NCI-H82 treated with DMSO at 0.1 percent for 48 hours (cell line): ENCODE results near the gene LUM.

ENCODE experiments used
- DNase-seq: peaks from one replicate; lab custom pipeline; 2025; ENCODE audit not compliant: unreplicated experiment; lab: John Stamatoyannopoulos, UW

LUM gene

DNA sequence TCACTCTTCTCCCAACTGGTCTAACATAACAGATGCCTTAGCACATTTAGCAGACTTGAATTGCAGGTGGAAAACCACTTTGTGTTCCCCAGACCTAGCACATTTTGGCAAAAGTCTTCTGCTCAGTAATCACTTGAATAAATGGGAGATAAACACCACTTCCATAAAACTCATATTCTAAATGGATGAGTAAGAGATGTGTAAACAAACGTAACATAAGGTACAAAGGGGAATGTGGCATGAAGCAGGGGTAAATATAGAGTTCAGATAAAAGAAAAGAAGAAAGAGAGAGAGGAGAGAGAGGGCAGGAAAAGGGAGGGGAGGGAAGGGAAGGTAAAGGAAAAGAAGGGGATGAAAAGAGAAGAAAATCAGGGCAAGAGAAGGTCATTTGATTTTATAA lies 36.4 kb downstream of the LUM start:
- no peak for DNase-seq

GRCh38 chr12:91074154-91074709 lies 37.1 kb downstream of the LUM start:
- no peak for DNase-seq

DNA sequence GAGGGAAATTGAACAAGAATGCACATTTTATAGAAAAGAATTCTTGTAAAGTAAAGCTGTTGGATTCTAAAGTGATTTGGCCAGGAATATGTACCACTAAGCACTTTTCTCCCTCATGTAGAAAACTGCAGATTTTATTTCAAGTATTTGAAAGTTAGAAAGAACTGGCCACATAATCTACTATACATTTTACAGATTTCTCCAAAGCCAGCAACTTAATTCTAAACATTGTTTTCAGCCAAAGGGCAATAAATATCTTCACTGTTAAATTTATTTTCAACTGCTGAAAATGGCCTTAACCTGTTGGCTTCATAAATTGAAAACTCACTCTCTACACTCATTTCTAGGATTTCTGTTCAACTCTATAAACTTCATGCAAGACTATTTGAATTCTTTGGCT lies 37.9 kb downstream of the LUM start:
- no peak for DNase-seq

- no peak for DNase-seq
Observed at GRCh38 chr12:91072931-91073330, 38.4 kb downstream of the LUM start.

- no peak for DNase-seq
Observed at GRCh38 chr12:91070936-91071335, 40.4 kb downstream of the LUM start.

- no peak for DNase-seq
Observed at GRCh38 chr12:91065396-91065795, 45.9 kb downstream of the LUM start.

DNA sequence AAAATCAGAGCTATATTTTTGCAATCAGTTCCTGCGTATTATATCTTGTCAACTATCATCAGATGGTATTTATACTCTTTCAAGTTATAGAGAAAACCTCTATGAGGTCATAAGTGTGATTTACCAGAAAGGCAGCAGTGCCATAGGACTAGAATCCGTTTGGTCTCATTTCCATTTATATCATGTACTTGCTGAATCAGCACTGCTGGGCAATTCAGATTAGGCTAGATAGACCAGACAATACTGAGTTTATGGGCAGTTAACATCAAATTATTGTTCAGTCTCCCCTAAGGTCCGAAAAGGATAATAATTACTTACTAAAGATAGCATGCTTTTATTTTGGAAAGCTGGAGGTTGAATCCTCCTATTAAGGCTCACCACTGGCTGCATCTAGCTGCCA lies 46.7 kb downstream of the LUM start:
- DNase-seq, result no peak

DNA sequence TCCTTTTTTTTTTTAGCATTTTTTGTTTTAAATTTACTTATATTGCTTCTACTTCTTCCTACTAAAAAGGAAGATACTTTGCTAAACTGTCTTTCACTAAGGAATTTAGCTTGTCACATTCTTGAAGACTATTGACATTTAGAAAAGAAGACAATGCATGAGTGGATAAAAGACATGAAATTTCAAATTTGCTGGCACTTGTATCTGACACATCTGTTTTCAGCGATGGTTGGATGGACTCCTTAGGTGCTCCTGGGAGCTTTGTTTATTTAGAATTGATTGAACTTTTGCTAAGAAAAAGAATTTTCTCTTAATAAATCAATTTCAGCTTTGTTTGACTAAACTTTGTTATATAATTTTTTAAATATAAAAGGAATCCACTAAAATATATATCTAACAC lies 50.2 kb downstream of the LUM start:
- DNase-seq, result no peak

GRCh38 chr12:91059211-91059610 lies 52.1 kb downstream of the LUM start:
- no peak for DNase-seq

DNA sequence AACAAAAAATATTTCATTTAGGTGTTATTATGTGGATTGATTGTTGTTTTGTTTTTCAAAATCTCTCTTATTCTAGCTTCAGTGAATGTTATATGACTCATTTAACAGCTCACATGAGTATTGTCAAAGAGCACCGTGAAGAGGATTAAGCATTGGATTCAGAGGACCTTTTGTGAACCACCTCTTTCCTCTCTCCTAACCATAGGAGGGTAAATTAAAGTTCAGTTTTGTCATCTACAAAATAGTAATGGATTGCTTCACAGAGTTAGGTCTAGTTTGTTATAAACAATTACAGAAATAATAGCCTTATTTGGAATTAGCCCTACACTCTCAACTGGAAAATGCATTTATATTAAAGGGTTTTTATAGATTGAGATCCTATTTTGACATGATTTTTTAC lies 52.5 kb downstream of the LUM start:
- DNase-seq, result no peak

- DNase-seq, result no peak
Observed at GRCh38 chr12:91057368-91058165, 53.7 kb downstream of the LUM start, which contains the start of gene KERA. KERA (minus strand) TSS chr12:91058024; CDS start chr12:91056281, 1,743 bp downstream.

DNA sequence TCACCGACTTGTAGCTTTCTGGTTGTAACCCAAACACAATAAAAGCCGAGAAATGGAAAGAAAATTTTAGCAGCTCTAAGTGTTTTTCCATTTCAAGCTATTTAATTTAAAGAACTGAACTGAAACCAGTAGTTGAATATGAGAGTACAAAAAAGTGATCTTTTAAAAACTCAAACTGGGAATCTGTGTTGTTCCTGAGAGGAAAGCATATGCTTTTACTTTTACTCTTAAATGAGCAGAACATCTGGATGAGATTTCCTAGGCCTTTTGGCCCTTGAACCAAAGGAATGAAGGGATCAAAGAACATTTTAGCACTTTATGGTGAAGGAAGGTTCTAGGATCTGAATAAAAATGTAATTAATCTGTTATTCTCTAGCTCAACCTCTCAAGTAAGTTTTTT lies 54.8 kb downstream of the LUM start:
- no peak for DNase-seq

- no peak for DNase-seq
Observed at GRCh38 chr12:91055976-91056375, 55.3 kb downstream of the LUM start.

DNA sequence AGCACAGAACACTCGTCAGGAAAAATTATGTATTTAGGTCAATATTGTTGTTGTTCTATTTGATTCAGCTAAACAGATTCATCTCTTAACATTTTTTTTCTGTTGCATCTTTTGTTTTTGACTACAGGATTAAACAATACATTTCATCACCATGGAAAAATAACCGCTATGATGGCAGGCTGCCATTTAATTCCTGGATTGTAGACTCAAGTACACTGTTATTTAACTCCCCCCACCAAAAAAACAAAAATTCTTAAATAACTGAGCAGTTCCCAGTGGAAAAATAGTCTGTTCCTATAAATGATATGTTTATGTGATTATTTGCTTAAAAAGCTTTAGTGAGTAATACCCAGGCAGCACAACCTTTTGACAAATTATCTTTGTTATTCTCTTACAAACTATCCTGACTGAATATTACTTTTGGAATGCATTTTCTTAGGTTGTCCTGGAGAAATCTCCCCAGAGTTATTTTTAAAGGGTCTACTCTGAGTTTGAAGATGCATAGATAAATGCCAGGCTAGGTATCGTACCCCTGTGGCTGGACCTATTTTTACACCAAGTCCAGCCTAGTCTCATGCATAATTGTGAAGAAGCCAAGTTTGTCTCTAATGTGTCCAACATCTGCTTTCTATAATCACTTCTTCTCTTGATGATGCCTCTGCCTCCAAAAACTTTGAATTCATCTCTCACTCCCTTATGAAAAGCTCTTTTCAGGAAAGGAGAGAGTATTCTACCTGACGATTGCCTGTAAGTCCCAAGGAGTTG lies 57.2 kb downstream of the LUM start:
- no peak for DNase-seq
